Lower lobe of right lung (tissue), 2 donors: ENCODE data around the gene TBATA. TPM values are rescaled to one million over a fixed set of nuclear protein-coding genes. Genes with fewer than 3 reads are reported as not detected.

Experiments
- ATAC-seq, 2 donors: fragments of 200-7000 bp; cut with Tn5 transposase; one replicate each; pipeline ENCODE4 v1.9.1; 2020 to 2022; ENCODE audit warnings: mild to moderate bottlenecking in 2 of 2, moderate library complexity in 2 of 2
- DNase-seq: peaks from one replicate; pipeline ENCODE4 v3.0.0-alpha.2; 2020
- H3K27ac ChIP-seq: fragments of 200-600 bp; one replicate; pipeline ENCODE4 v1.8.0; 2022
- H3K27me3 ChIP-seq: fragments of 200-600 bp; one replicate; pipeline ENCODE4 v1.8.0; 2022; ENCODE audit warnings: low read depth
- H3K36me3 ChIP-seq: fragments of 200-600 bp; one replicate; pipeline ENCODE4 v1.8.0; 2022; ENCODE audit warnings: mild to moderate bottlenecking
- H3K4me1 ChIP-seq: fragments of 200-600 bp; one replicate; pipeline ENCODE4 v1.8.0; 2022
- H3K4me3 ChIP-seq: fragments of 200-600 bp; one replicate; pipeline ENCODE4 v1.8.0; 2022; ENCODE audit warnings: mild to moderate bottlenecking
- H3K9me3 ChIP-seq: fragments of 200-600 bp; one replicate; pipeline ENCODE4 v1.8.0; 2022
- CTCF ChIP-seq: fragments of 200-600 bp; IDR thresholded peaks from one replicate; pipeline ENCODE4 v1.8.0; 2022; ENCODE audit warnings: antibody characterized with exemption, mild to moderate bottlenecking
- intact Hi-C: fragments of 100-400 bp; cut with DNase I; formaldehyde crosslinking; loops from one replicate; pipeline ENCODE4 v1.11.0; 2022
- total RNA-seq: library from RNA; stranded (reverse); fragmentation: NEBNext Ultra II Directional; extraction: Animal tissue kit (Norgen Biotek cat#: 25700); gene quantifications from one replicate; pipeline ENCODE4 v1.2.1, GENCODE V29; 2021
- donor health status: DM: no; HTN: yes; CAD: no; lungs with severe emphysema.

Gene TBATA
- total RNA-seq, 1 donor from 2014 or later = not detected

GRCh38 chr10:70752571-70752970 lies 32.6 kb downstream of the TBATA start:
- no peak for TF ChIP-seq CTCF
- Histone ChIP-seq H3K4me1 (no peaks in the 10 kb centered on the region), H3K4me3 (no peak overlapping the region), H3K9me3 (no peaks in the 10 kb centered on the region), H3K36me3 (no peaks in the 10 kb centered on the region), H3K27ac (no peak overlapping the region), H3K27me3 (no peaks in the 10 kb centered on the region)
- intact Hi-C loops = no loop called here
- no peak for ATAC-seq
- DNase-seq = no peak

- no peak for DNase-seq
- Histone ChIP-seq H3K9me3 (no peaks in the 10 kb centered on the region), H3K27ac (no peak overlapping the region), H3K4me1 (no peaks in the 10 kb centered on the region), H3K36me3 (no peaks in the 10 kb centered on the region), H3K4me3 (no peak overlapping the region), H3K27me3 (no peaks in the 10 kb centered on the region)
- no peak for TF ChIP-seq CTCF
- ATAC-seq = no peak
- intact Hi-C loops = no loop called here
These were observed 33.2 kb downstream of the TBATA start for GRCh38 chr10:70751991-70752390.

- no peak for TF ChIP-seq CTCF
- no peak overlapping the region for H3K4me3 ChIP-seq
- no peak for DNase-seq
- ATAC-seq = no peak
- no peaks in the 10 kb centered on the region for H3K9me3 ChIP-seq
- H3K4me1 ChIP-seq = no peaks in the 10 kb centered on the region
- no peaks in the 10 kb centered on the region for H3K27me3 ChIP-seq
- intact Hi-C loops = no loop called here
- H3K27ac ChIP-seq = no peak overlapping the region
- no peaks in the 10 kb centered on the region for H3K36me3 ChIP-seq
These were observed 33.8 kb downstream of the TBATA start for GRCh38 chr10:70751356-70751755.

GRCh38 chr10:70750156-70750703 lies 34.9 kb downstream of the TBATA start:
- intact Hi-C loops = no loop called here
- Histone ChIP-seq H3K27me3 (no peaks in the 10 kb centered on the region), H3K36me3 (no peaks in the 10 kb centered on the region), H3K9me3 (no peaks in the 10 kb centered on the region), H3K27ac (no peak overlapping the region), H3K4me3 (no peak overlapping the region), H3K4me1 (no peaks in the 10 kb centered on the region)
- no peak for DNase-seq
- no peak for ATAC-seq
- no peak for TF ChIP-seq CTCF

GRCh38 chr10:70749756-70750155 lies 35.4 kb downstream of the TBATA start:
- intact Hi-C loops = no loop called here
- ATAC-seq = no peak
- H3K27ac ChIP-seq = no peak overlapping the region
- no peaks in the 10 kb centered on the region for H3K9me3 ChIP-seq
- H3K4me3 ChIP-seq = no peak overlapping the region
- H3K36me3 ChIP-seq = no peaks in the 10 kb centered on the region
- no peaks in the 10 kb centered on the region for H3K27me3 ChIP-seq
- H3K4me1 ChIP-seq = no peaks in the 10 kb centered on the region
- DNase-seq = no peak
- no peak for TF ChIP-seq CTCF
